KMS-11 (cell line): ENCODE measurements around the gene APEX2.

ENCODE experiments used
- H2AFZ ChIP-seq: fragments of 200-600 bp; sonication (generic); 2 replicates; pipeline ENCODE4 v1.6.1; 2016; ENCODE audit warnings: antibody characterized with exemption, mixed run types, low read depth
- H3K27ac ChIP-seq: fragments of 200-600 bp; sonication (generic); 2 replicates; pipeline ENCODE4 v1.6.1; 2016; ENCODE audit warnings: mild to moderate bottlenecking, mixed run types
- H3K27me3 ChIP-seq: fragments of 200-600 bp; sonication (generic); 2 replicates; pipeline ENCODE4 v1.6.1; 2017; ENCODE audit warnings: mild to moderate bottlenecking, low read depth, mixed run types, moderate library complexity; ENCODE audit not compliant: insufficient read depth
- H3K36me3 ChIP-seq: fragments of 200-600 bp; sonication (generic); 2 replicates; pipeline ENCODE4 v1.6.1; 2017; ENCODE audit warnings: mild to moderate bottlenecking, mixed run types; ENCODE audit not compliant: insufficient read depth
- H3K4me1 ChIP-seq: fragments of 200-600 bp; sonication (generic); 2 replicates; pipeline ENCODE4 v1.6.1; 2016; ENCODE audit warnings: mild to moderate bottlenecking, low read depth, mixed run types; ENCODE audit not compliant: poor library complexity, severe bottlenecking
- H3K4me2 ChIP-seq: fragments of 200-600 bp; sonication (generic); 2 replicates; pipeline ENCODE4 v1.7.0; 2016; ENCODE audit warnings: mild to moderate bottlenecking, mixed run types
- H3K4me3 ChIP-seq: fragments of 200-600 bp; sonication (generic); IDR thresholded peaks from 2 replicates; pipeline ENCODE4 v1.6.1; 2017; ENCODE audit warnings: low read depth, low read length, mixed read lengths; ENCODE audit not compliant: insufficient read depth
- H3K79me2 ChIP-seq: fragments of 200-600 bp; sonication (generic); 2 replicates; pipeline ENCODE4 v1.6.1; 2016; ENCODE audit warnings: low read depth, mixed run types; ENCODE audit not compliant: insufficient read depth
- H3K9ac ChIP-seq: fragments of 200-600 bp; sonication (generic); 2 replicates; pipeline ENCODE4 v1.6.1; 2016; ENCODE audit warnings: mild to moderate bottlenecking, mixed run types
- H4K20me1 ChIP-seq: fragments of 200-600 bp; sonication (generic); 2 replicates; pipeline ENCODE4 v1.6.1; 2016; ENCODE audit warnings: mild to moderate bottlenecking, mixed run types; ENCODE audit not compliant: insufficient read depth
- TF ChIP-seq, protein P1 (sequence below): fragments of 200-600 bp; sonication (generic); conservative IDR thresholded peaks from 2 replicates; pipeline ENCODE4 v1.6.1; 2017; ENCODE audit warnings: low read depth, mild to moderate bottlenecking, antibody characterized with exemption, low read length, moderate library complexity, mixed read lengths

Gene APEX2

DNA sequence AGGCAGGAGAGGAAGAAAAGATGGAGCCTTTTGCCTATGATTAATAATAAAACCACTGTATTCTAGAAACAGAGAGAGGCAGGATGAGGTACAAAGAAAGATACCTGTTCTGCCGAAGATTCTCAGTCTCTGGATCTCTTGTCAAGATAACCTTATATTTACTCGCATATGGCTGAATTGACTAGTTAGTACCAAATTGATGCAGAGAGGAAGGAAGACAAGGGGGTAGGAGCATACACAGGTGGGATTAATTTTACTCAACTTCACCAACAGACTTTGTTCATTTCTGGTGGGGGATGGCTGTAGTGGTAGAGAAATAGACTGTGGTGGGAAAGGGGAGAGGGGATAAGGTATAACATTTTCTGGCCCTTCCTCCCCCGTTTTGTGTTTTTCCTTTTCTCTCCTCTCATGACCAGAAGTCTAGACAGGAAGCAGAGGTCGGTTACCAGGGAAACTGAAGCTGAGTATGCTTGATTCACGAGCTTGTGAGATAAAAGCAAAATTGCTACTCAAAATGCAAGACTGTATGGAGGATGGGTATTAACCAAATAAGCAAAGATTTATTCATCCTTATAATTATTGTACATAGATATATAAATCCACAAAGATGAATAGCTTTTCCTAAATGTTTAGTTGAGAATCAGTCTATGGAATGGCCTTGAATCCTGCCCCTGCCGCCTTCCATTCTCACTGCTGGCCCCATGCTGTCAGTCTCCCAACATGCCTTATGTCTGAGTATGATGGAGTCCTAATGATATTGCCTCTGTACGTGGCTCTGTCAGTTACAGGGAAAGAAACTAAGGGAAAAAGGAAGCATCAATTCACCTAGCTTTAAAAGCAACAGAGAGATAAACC, 56.9 kb downstream of the APEX2 start:
- H3K4me1 ChIP-seq = peaks cover 10% of the 10 kb centered on the region
- H4K20me1 ChIP-seq = no peaks in the 10 kb centered on the region
- no peak overlapping the region for H3K4me2 ChIP-seq
- H3K36me3 ChIP-seq = no peaks in the 10 kb centered on the region
- H2AFZ ChIP-seq = 0 out of 2 replicates have a peak overlapping the region, but pooled peaks have one; percentile 9
- H3K9ac ChIP-seq = no peak overlapping the region
- TF ChIP-seq, protein P1, sequence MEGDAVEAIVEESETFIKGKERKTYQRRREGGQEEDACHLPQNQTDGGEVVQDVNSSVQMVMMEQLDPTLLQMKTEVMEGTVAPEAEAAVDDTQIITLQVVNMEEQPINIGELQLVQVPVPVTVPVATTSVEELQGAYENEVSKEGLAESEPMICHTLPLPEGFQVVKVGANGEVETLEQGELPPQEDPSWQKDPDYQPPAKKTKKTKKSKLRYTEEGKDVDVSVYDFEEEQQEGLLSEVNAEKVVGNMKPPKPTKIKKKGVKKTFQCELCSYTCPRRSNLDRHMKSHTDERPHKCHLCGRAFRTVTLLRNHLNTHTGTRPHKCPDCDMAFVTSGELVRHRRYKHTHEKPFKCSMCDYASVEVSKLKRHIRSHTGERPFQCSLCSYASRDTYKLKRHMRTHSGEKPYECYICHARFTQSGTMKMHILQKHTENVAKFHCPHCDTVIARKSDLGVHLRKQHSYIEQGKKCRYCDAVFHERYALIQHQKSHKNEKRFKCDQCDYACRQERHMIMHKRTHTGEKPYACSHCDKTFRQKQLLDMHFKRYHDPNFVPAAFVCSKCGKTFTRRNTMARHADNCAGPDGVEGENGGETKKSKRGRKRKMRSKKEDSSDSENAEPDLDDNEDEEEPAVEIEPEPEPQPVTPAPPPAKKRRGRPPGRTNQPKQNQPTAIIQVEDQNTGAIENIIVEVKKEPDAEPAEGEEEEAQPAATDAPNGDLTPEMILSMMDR = no peak
- no peaks in the 10 kb centered on the region for H3K79me2 ChIP-seq
- H3K27ac ChIP-seq = no peak overlapping the region
- H3K4me3 ChIP-seq = no peak overlapping the region
- H3K27me3 ChIP-seq = no peaks in the 10 kb centered on the region

DNA sequence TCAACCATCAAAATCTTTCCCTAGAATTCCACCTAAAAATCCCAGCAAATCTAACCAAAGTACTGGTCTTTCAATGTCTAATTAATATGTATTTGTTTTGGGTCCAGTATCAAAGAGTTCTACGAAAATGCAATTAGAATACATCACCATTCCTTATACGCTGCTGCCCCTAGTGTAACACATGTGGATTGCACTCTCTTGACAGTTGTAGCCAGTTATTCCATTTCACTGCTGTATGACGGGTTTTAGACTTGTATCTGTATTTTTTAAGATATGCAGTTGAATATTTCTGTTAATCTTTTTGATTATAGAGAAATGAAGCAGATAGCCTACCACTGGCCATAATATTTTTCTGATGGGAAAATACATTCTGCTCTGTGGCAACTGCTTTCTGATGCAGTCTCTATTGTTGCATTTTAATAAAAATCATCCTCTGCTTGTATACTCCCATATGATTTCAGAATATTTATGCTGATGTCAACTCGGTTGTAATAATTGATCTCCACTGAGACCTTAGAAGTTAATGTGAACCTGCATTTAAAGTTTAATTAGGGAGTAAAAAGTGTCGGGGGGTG, 57.6 kb downstream of the APEX2 start:
- Histone ChIP-seq H3K36me3 (no peaks in the 10 kb centered on the region), H4K20me1 (no peaks in the 10 kb centered on the region), H3K4me1 (peaks cover 10% of the 10 kb centered on the region), H3K79me2 (no peaks in the 10 kb centered on the region), H3K27ac (no peak overlapping the region), H3K27me3 (no peaks in the 10 kb centered on the region), H3K4me3 (no peak overlapping the region), H2AFZ (0 out of 2 replicates have a peak overlapping the region, but pooled peaks have one; percentile 9), H3K4me2 (no peak overlapping the region), H3K9ac (no peak overlapping the region)
- TF ChIP-seq, protein P1 = peak; percentile 70
